K562 (cell line): ENCODE data around the gene NOX5. TPM values are rescaled to one million over a fixed set of nuclear protein-coding genes. Genes with fewer than 3 reads are reported as not detected.

Experiments used
- ATAC-seq: fragments of 200-7000 bp; cut with Tn5 transposase; 3 replicates; pipeline ENCODE4 v1.9.1; 2020; ENCODE audit warnings: moderate library complexity
- BruUV-seq: library from RNA; stranded (reverse); fragments of 400-500 nt; replicated peaks from 2 replicates; lab custom pipeline; 2021; lab: Mats Ljungman, UMichigan
- CTCF ChIA-PET: fragments of 300-600 bp; formaldehyde crosslinking; extraction: SDS; loops from one replicate; lab custom pipeline; 2021; ENCODE audit warnings: low intra/inter-chr PET ratio; lab: Yijun Ruan, JAX
- POLR2A ChIA-PET: fragments of 300-600, 350-650 bp; sonication (Branson Sonifier 250); formaldehyde crosslinking; extraction: SDS; loops from one replicate; lab custom pipeline; 2021; ENCODE audit warnings: antibody characterized with exemption, inconsistent platforms; lab: Yijun Ruan, JAX
- DNase-seq, 4 experiments: peaks; one replicate each; pipeline versions ENCODE4 v3.0.0 to v3.0.0-alpha.2; 2011 to 2018; ENCODE audit warnings: low spot score in 3 of 4, mixed read lengths in 3 of 4; ENCODE audit errors: extremely low read depth in 1 of 4
- FAIRE-seq: peaks from 2 replicates; lab custom pipeline; 2011; peaks lifted over from hg19 to GRCh38; lab: Jason Lieb, UNC
- H2AFZ ChIP-seq: 2 replicates; pipeline ENCODE4 v1.6.0; 2011; ENCODE audit warnings: low read depth, low read length, control low read depth, inconsistent platforms
- H3K27ac ChIP-seq: fragments of 200-600 bp; 3 replicates; pipeline ENCODE4 v1.8.0; 2011; ENCODE audit warnings: low read depth, mild to moderate bottlenecking, control low read depth, inconsistent platforms, low read length, moderate library complexity, mixed read lengths; ENCODE audit errors: extremely low read depth
- H3K27me3 ChIP-seq, 2 experiments: fragments of 300-600 bp in 1 of 2; 2 replicates in 1 of 2; 3 replicates in 1 of 2; pipeline versions ENCODE4 v1.6.0 to v1.8.0; 2011; ENCODE audit warnings: inconsistent platforms in 2 of 2, low read length in 2 of 2, mild to moderate bottlenecking in 1 of 2, mixed read lengths in 1 of 2, moderate library complexity in 1 of 2; ENCODE audit not compliant: control insufficient read depth in 2 of 2, insufficient read depth in 2 of 2
- H3K36me3 ChIP-seq: fragments of 300-600 bp; 3 replicates; pipeline ENCODE4 v1.8.0; 2011; ENCODE audit warnings: mild to moderate bottlenecking, low read length, inconsistent platforms; ENCODE audit not compliant: control insufficient read depth, insufficient read depth
- H3K4me1 ChIP-seq, 2 experiments: fragments of 200-600 bp in 1 of 2; replicated peaks in 1 of 2; 2 replicates in 1 of 2; 3 replicates in 1 of 2; pipeline versions ENCODE4 v1.5.1 to v1.8.0; 2011; ENCODE audit warnings: inconsistent platforms in 2 of 2, low read length in 2 of 2, mild to moderate bottlenecking in 1 of 2, mixed read lengths in 1 of 2, moderate library complexity in 1 of 2; ENCODE audit not compliant: control insufficient read depth in 2 of 2, insufficient read depth in 2 of 2
- H3K4me2 ChIP-seq: 2 replicates; pipeline ENCODE4 v1.6.1; 2011; ENCODE audit warnings: low read length, control low read depth, inconsistent platforms, mixed read lengths; ENCODE audit not compliant: insufficient read depth
- H3K4me3 ChIP-seq: fragments of 200-600 bp; sonication (generic), shearing (Covaris generic); 2 replicates; pipeline ENCODE4 v1.5.1; 2016; ENCODE audit warnings: control low read depth, inconsistent platforms
- H3K79me2 ChIP-seq: fragments of 200-600 bp; 3 replicates; pipeline ENCODE4 v1.8.0; 2011; ENCODE audit warnings: low read length, inconsistent platforms; ENCODE audit not compliant: control insufficient read depth, insufficient read depth
- H3K9ac ChIP-seq, 2 experiments: 2 replicates each; pipeline versions ENCODE4 v1.6.0 to v1.6.1; 2011; ENCODE audit warnings: low read depth in 2 of 2, low read length in 2 of 2, control low read depth in 1 of 2, inconsistent platforms in 1 of 2, mild to moderate bottlenecking in 1 of 2, mixed read lengths in 1 of 2; ENCODE audit not compliant: insufficient read depth in 1 of 2
- H3K9me1 ChIP-seq: one replicate; pipeline ENCODE4 v1.6.0; 2011; ENCODE audit warnings: inconsistent platforms, mild to moderate bottlenecking, low read length, moderate library complexity; ENCODE audit not compliant: control insufficient read depth, insufficient read depth
- H3K9me3 ChIP-seq: replicated peaks from 2 replicates; pipeline ENCODE4 v1.5.1; 2011; ENCODE audit warnings: low read depth, low read length, inconsistent platforms; ENCODE audit not compliant: control insufficient read depth, insufficient read depth
- H4K20me1 ChIP-seq: replicated peaks from 2 replicates; pipeline ENCODE4 v1.6.1; 2011; ENCODE audit warnings: low read length, inconsistent platforms, mixed read lengths; ENCODE audit not compliant: control insufficient read depth, insufficient read depth
- BHLHE40 ChIP-seq: IDR thresholded peaks from 2 replicates; pipeline ENCODE4 v1.6.1; 2011; ENCODE audit warnings: low read length, improper control_type of control experiment
- CTBP1 ChIP-seq: fragments of 450-650 bp; IDR thresholded peaks from 2 replicates; pipeline ENCODE4 v1.6.1; 2016; ENCODE audit warnings: borderline replicate concordance
- MAFK ChIP-seq: IDR thresholded peaks from 2 replicates; pipeline ENCODE4 v1.6.1; 2011; ENCODE audit warnings: low read length, improper control_type of control experiment
- NCOA4 ChIP-seq: fragments of 450-650 bp; IDR thresholded peaks from 2 replicates; pipeline ENCODE4 v1.6.1; 2018; ENCODE audit warnings: mild to moderate bottlenecking; ENCODE audit not compliant: partially characterized antibody
- STAG1 ChIP-seq: sonication (generic); formaldehyde crosslinking; IDR thresholded peaks from 2 replicates; pipeline ENCODE4 v1.5.0; 2020; ENCODE audit warnings: missing genetic modification reagents, borderline replicate concordance
- XRCC5 ChIP-seq: fragments of 200-400 bp; formaldehyde crosslinking; IDR thresholded peaks from 2 replicates; pipeline ENCODE4 v1.6.1; 2017; ENCODE audit warnings: low read depth, mild to moderate bottlenecking, low read length
- ZNF174 ChIP-seq: fragments of 250-450 bp; sonication (Bioruptor Pico); IDR thresholded peaks from 2 replicates; pipeline ENCODE4 v1.4.0; 2020; ENCODE audit warnings: mild to moderate bottlenecking
- ZNF561 ChIP-seq: fragments of 450-650 bp; formaldehyde crosslinking; conservative IDR thresholded peaks from 2 replicates; pipeline ENCODE4 v1.4.0; 2020; ENCODE audit warnings: mild to moderate bottlenecking, moderate library complexity
- ZNF830 ChIP-seq: fragments of 250-450 bp; sonication (Bioruptor Pico); IDR thresholded peaks from 2 replicates; pipeline ENCODE4 v1.5.0; 2021; ENCODE audit warnings: mild to moderate bottlenecking
- WGBS: fragments of 100-300 bp; shearing (Covaris generic); methylation state at CpG from one replicate; pipeline ENCODE4 v1.1.6; 2016; ENCODE audit warnings: low coverage, mixed read lengths; ENCODE audit not compliant: insufficient coverage; ENCODE audit errors: missing lambda C conversion rate; 5-methylcytosine and 5-hydroxymethylcytosine counted together
- in situ Hi-C: fragments of 300-500 bp; cut with MboI; formaldehyde crosslinking; loops from 4 replicates; pipeline ENCODE4 v1.15.0; 2018; ENCODE audit warnings: inconsistent platforms, mixed read lengths
- intact Hi-C: fragments of 100-400 bp; cut with micrococcal nuclease; formaldehyde crosslinking; loops from 2 replicates; pipeline ENCODE4 v1.14.2; 2022
- polyA plus RNA-seq, 8 experiments: library from polyadenylated mRNA; depleted of rRNA in 4 of 8; stranded (reverse) in 5 of 8; unstranded in 3 of 8; fragments of >200 nt; fragmentation: Nextera tagmentation in 2 of 8; fragmentation: Illumina TruSeq in 1 of 8; extraction: Ambion mirVana in 2 of 8; extraction: Trizol in 1 of 8; gene quantifications; 2 replicates each; pipeline versions ENCODE4 v1.2.1 to v1.2.3, GENCODE V29; 2011 to 2014; ENCODE audit warnings: inconsistent platforms in 1 of 8, missing spikeins in 1 of 8
- total RNA-seq, 7 experiments: library from RNA; depleted of rRNA in 6 of 7; stranded (reverse); fragments of >200 nt in 6 of 7; fragmentation: Illumina TruSeq in 2 of 7; extraction: Trizol in 2 of 7; gene quantifications; 2 replicates each; pipeline versions ENCODE4 v1.2.1 to v1.2.3, GENCODE V29; 2011 to 2021; ENCODE audit warnings: low replicate concordance in 1 of 7
- TF ChIP-seq, protein P1 (sequence below), 2 experiments: fragments of 450-650 bp; formaldehyde crosslinking in 1 of 2; IDR thresholded peaks; 2 replicates each; pipeline versions ENCODE4 v1.4.0 to v1.6.1; 2014 to 2020; ENCODE audit warnings: mild to moderate bottlenecking in 2 of 2, borderline replicate concordance in 1 of 2, low read depth in 1 of 2
- TF ChIP-seq, protein P2 (sequence below): fragments of 450-650 bp; formaldehyde crosslinking; IDR thresholded peaks from 2 replicates; pipeline ENCODE4 v1.4.0; 2020; ENCODE audit warnings: mild to moderate bottlenecking, moderate library complexity

The NOX5 gene
- total and polyA plus RNA-seq, 9 of the 15 experiments (the other 6 are each of a cell fraction or from before 2014, with no cell fraction given): 0.01 TPM; not detected in 8

DNA sequence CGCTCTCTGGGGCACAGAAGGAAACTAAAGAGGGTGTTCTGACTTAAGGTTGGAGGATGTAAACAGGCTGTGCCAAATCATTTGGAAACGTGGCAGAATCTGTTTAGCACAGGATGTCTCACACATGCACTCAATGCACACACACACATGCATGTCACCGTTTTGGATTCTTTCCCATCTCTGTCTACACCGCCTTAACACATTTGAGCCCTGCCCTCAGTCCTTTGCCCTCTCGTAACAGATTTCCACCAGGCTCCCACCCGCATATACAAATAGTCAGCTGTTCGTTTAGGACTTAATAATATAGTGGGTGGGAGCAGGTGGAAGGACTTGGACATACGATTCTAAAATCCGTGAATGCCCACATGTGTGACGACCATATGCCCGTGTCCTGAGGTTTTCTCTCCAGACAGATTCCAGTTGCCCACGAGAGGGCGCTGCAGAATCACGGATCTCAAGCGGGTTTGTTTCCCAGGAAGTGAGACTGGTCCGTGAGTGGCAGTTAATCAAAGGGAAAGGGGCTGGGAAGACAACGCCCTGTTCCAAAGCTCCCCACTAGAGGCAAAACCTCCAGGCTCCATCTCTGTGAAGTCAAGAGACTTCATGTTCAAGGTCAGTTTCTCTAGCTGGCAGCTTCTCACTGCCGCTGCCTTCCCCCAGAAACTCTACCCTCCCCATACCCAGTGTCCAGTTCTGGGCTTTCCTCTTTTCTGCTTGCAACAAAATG, 44.5 kb downstream of the NOX5 start:
- no peaks in the 10 kb centered on the region for H3K79me2 ChIP-seq
- H3K27me3 ChIP-seq: peaks cover 0 to 27% of the 10 kb centered on the region in 2 experiments; a peak in 3 of 5 replicates
- no peak overlapping the region for H3K4me3 ChIP-seq
- CTCF ChIA-PET: interaction anchor here (0.6 to 3.9 kb wide), 12 partner anchors 80 to 407 kb away, joined by 3 to 20 read pairs (median 4); no protein-coding TSS in a partner anchor
- no peak overlapping the region for H3K9ac ChIP-seq
- H3K36me3 ChIP-seq: no peaks in the 10 kb centered on the region
- no TSS peak for BruUV-seq
- ATAC-seq (peak; percentile 93), FAIRE-seq (peak; percentile 98), DNase-seq (peak; percentile 84 to 89 (median 88))
- H3K9me1 ChIP-seq: peaks cover 3% of the 10 kb centered on the region
- H3K27ac ChIP-seq: no peak overlapping the region
- peak overlapping the region; percentile 14; the same call in 1 of the 2 replicates for H3K4me2 ChIP-seq
- H4K20me1 ChIP-seq: peaks cover 4% of the 10 kb centered on the region; the same call in 1 of the 2 replicates
- H3K9me3 ChIP-seq: no peaks in the 10 kb centered on the region
- H2AFZ ChIP-seq: no peak overlapping the region
- WGBS: 4% methylated on average over 18 of the region's 18 CpGs
- intact Hi-C loops (loop anchor here (1.0 to 5.0 kb wide), 4 partner anchors 166 to 408 kb away; no protein-coding TSS in a partner anchor), in situ Hi-C loops (loop anchor here (5.0 kb wide), 2 partner anchors 163 to 343 kb away; no protein-coding TSS in a partner anchor)
- peaks cover 0 to 2% of the 10 kb centered on the region in 2 experiments; a peak in 2 of 5 replicates for H3K4me1 ChIP-seq
- POLR2A ChIA-PET: interaction anchor here (0.7 kb wide), 1 partner anchor 11 kb away, joined by 3 read pairs; no protein-coding TSS in a partner anchor
- peak; percentile 64; the same call in 1 of the 2 replicates for TF ChIP-seq STAG1 (CRISPR knock-in tag)
- TF ChIP-seq BHLHE40: 0 out of 2 replicates have a peak, but pooled peaks have one; percentile 30
- TF ChIP-seq, protein P1, sequence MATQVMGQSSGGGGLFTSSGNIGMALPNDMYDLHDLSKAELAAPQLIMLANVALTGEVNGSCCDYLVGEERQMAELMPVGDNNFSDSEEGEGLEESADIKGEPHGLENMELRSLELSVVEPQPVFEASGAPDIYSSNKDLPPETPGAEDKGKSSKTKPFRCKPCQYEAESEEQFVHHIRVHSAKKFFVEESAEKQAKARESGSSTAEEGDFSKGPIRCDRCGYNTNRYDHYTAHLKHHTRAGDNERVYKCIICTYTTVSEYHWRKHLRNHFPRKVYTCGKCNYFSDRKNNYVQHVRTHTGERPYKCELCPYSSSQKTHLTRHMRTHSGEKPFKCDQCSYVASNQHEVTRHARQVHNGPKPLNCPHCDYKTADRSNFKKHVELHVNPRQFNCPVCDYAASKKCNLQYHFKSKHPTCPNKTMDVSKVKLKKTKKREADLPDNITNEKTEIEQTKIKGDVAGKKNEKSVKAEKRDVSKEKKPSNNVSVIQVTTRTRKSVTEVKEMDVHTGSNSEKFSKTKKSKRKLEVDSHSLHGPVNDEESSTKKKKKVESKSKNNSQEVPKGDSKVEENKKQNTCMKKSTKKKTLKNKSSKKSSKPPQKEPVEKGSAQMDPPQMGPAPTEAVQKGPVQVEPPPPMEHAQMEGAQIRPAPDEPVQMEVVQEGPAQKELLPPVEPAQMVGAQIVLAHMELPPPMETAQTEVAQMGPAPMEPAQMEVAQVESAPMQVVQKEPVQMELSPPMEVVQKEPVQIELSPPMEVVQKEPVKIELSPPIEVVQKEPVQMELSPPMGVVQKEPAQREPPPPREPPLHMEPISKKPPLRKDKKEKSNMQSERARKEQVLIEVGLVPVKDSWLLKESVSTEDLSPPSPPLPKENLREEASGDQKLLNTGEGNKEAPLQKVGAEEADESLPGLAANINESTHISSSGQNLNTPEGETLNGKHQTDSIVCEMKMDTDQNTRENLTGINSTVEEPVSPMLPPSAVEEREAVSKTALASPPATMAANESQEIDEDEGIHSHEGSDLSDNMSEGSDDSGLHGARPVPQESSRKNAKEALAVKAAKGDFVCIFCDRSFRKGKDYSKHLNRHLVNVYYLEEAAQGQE (IDR thresholded peaks at IDR 0.05; ENCODE audit: borderline replicate concordance): peak; percentile 91
- TF ChIP-seq, protein P1 (CRISPR knock-in tag; IDR thresholded peaks at IDR 0.05; ENCODE audit: low read depth): no peak
- TF ChIP-seq NCOA4: no peak
- TF ChIP-seq ZNF561: no peak
- TF ChIP-seq CTBP1: no peak
- TF ChIP-seq ZNF830 (CRISPR knock-in tag): no peak
- TF ChIP-seq MAFK: no peak
- TF ChIP-seq, protein P2, sequence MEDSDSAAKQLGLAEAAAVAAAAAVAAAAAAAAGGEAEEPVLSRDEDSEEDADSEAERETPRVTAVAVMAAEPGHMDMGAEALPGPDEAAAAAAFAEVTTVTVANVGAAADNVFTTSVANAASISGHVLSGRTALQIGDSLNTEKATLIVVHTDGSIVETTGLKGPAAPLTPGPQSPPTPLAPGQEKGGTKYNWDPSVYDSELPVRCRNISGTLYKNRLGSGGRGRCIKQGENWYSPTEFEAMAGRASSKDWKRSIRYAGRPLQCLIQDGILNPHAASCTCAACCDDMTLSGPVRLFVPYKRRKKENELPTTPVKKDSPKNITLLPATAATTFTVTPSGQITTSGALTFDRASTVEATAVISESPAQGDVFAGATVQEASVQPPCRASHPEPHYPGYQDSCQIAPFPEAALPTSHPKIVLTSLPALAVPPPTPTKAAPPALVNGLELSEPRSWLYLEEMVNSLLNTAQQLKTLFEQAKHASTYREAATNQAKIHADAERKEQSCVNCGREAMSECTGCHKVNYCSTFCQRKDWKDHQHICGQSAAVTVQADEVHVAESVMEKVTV (CRISPR knock-in tag): peak; percentile 93
- TF ChIP-seq ZNF174 (CRISPR knock-in tag): no peak
- TF ChIP-seq XRCC5: 0 out of 2 replicates have a peak, but pooled peaks have one; percentile 35
